SK-N-SH (cell line): Measurements from ENCODE around the gene JAG1. TPM values are rescaled to one million over a fixed set of nuclear protein-coding genes. Genes with fewer than 3 reads are reported as not detected.

Experiments used
- CTCF ChIA-PET: fragments of 300-600, 350-600 bp; formaldehyde crosslinking; extraction: SDS; loops from one replicate; lab custom pipeline; 2021; lab: Yijun Ruan, JAX
- POLR2A ChIA-PET: fragments of 350-600 bp; sonication (Branson Sonifier 250); formaldehyde crosslinking; extraction: SDS; loops from one replicate; lab custom pipeline; 2020; ENCODE audit warnings: antibody characterized with exemption, inconsistent platforms; lab: Yijun Ruan, JAX
- DNase-seq: peaks from one replicate; pipeline ENCODE4 v3.0.0; 2012
- H2AFZ ChIP-seq: fragments of 200-600 bp; sonication (generic); 2 replicates; pipeline ENCODE4 v1.8.1; 2016; ENCODE audit warnings: antibody characterized with exemption, mild to moderate bottlenecking, low read depth
- H3F3A ChIP-seq: fragments of 200-600 bp; sonication (generic); replicated peaks from 2 replicates; pipeline ENCODE3; 2016; ENCODE audit warnings: antibody characterized with exemption, mild to moderate bottlenecking; ENCODE audit not compliant: insufficient read depth
- H3K27ac ChIP-seq, 2 experiments: fragments of 200-500 bp in 1 of 2; fragments of 200-600 bp in 1 of 2; sonication (Bioruptor generic) in 1 of 2; sonication (generic), shearing (Covaris generic) in 1 of 2; 2 replicates each; pipeline versions ENCODE4 v1.5.1 to v1.6.1; 2014 to 2016; ENCODE audit warnings: low read depth in 2 of 2, inconsistent platforms in 1 of 2, low read length in 1 of 2, mild to moderate bottlenecking in 1 of 2, mixed read lengths in 1 of 2
- H3K27me3 ChIP-seq: fragments of 200-600 bp; sonication (generic), shearing (Covaris generic); 2 replicates; pipeline ENCODE4 v1.6.1; 2016; ENCODE audit warnings: mixed run types; ENCODE audit not compliant: insufficient read depth
- H3K36me3 ChIP-seq, 2 experiments: fragments of 200-500 bp in 1 of 2; fragments of 200-600 bp in 1 of 2; sonication (Bioruptor generic) in 1 of 2; sonication (generic) in 1 of 2; replicated peaks in 1 of 2; 2 replicates each; pipeline versions ENCODE3 to v1.5.1; 2014 to 2016; ENCODE audit warnings: low read length in 1 of 2, mild to moderate bottlenecking in 1 of 2; ENCODE audit not compliant: insufficient read depth in 2 of 2, control insufficient read depth in 1 of 2
- H3K4me1 ChIP-seq, 2 experiments: fragments of 200-500 bp in 1 of 2; fragments of 200-600 bp in 1 of 2; sonication (Bioruptor generic) in 1 of 2; sonication (generic), shearing (Covaris generic) in 1 of 2; 2 replicates each; pipeline versions ENCODE4 v1.5.1 to v1.6.1; 2014 to 2016; ENCODE audit warnings: low read depth in 1 of 2, low read length in 1 of 2, mixed run types in 1 of 2; ENCODE audit not compliant: insufficient read depth in 2 of 2, control insufficient read depth in 1 of 2
- H3K4me2 ChIP-seq: fragments of 200-600 bp; sonication (generic), shearing (Covaris generic); 2 replicates; pipeline ENCODE4 v1.6.1; 2017; ENCODE audit warnings: mixed run types
- H3K4me3 ChIP-seq, 2 experiments: fragments of 200-500 bp in 1 of 2; fragments of 200-600 bp in 1 of 2; sonication (Bioruptor generic) in 1 of 2; sonication (generic), shearing (Covaris generic) in 1 of 2; 2 replicates each; pipeline versions ENCODE4 v1.5.1 to v1.8.1; 2014 to 2016; ENCODE audit warnings: low read depth in 2 of 2, inconsistent platforms in 1 of 2, low read length in 1 of 2, mild to moderate bottlenecking in 1 of 2, mixed read lengths in 1 of 2, moderate library complexity in 1 of 2
- H3K79me2 ChIP-seq: fragments of 200-600 bp; sonication (generic); 2 replicates; pipeline ENCODE4 v1.8.1; 2017; ENCODE audit warnings: mild to moderate bottlenecking; ENCODE audit not compliant: insufficient read depth
- H3K9ac ChIP-seq: fragments of 200-600 bp; sonication (generic); 2 replicates; pipeline ENCODE4 v1.6.1; 2017; ENCODE audit warnings: mixed run types
- H3K9me2 ChIP-seq: fragments of 200-600 bp; sonication (generic); 2 replicates; pipeline ENCODE4 v1.6.1; 2017; ENCODE audit warnings: mixed run types
- H3K9me3 ChIP-seq: fragments of 200-600 bp; sonication (generic); 2 replicates; pipeline ENCODE4 v1.6.1; 2017; ENCODE audit warnings: mixed run types, mild to moderate bottlenecking, moderate library complexity
- H4K20me1 ChIP-seq: fragments of 200-600 bp; sonication (generic); 2 replicates; pipeline ENCODE4 v1.6.1; 2017; ENCODE audit warnings: mild to moderate bottlenecking, mixed run types; ENCODE audit not compliant: insufficient read depth
- CHD2 ChIP-seq: fragments of 150-350 bp; IDR thresholded peaks from 2 replicates; pipeline ENCODE4 v1.6.1; 2018; ENCODE audit warnings: low read length; ENCODE audit not compliant: partially characterized antibody
- EP300 ChIP-seq, 2 experiments: IDR thresholded peaks; 2 replicates each; pipeline versions ENCODE4 v1.4.0 to v1.6.1; 2012; ENCODE audit warnings: borderline replicate concordance in 1 of 2, low read depth in 1 of 2, low read length in 1 of 2
- FOSL2 ChIP-seq: IDR thresholded peaks from 2 replicates; pipeline ENCODE4 v1.4.0; 2012; ENCODE audit warnings: low read depth, mild to moderate bottlenecking, moderate library complexity, borderline replicate concordance
- FOXJ3 ChIP-seq: sonication (generic); formaldehyde crosslinking; IDR thresholded peaks from 2 replicates; pipeline ENCODE4 v1.5.1; 2020; ENCODE audit warnings: mild to moderate bottlenecking, missing genetic modification reagents
- FOXM1 ChIP-seq: IDR thresholded peaks from 2 replicates; pipeline ENCODE4 v1.4.0; 2012; ENCODE audit warnings: low read depth, mild to moderate bottlenecking
- GATA2 ChIP-seq: sonication (generic); formaldehyde crosslinking; IDR thresholded peaks from 2 replicates; pipeline ENCODE4 v1.5.0; 2020; ENCODE audit warnings: mild to moderate bottlenecking, missing genetic modification reagents
- IRF3 ChIP-seq: fragments of 150-350 bp; IDR thresholded peaks from 2 replicates; pipeline ENCODE4 v1.6.1; 2016; ENCODE audit warnings: mild to moderate bottlenecking, low read depth, low read length
- MAX ChIP-seq: IDR thresholded peaks from 2 replicates; pipeline ENCODE4 v1.4.0; 2012; ENCODE audit warnings: low read depth
- MEF2A ChIP-seq: IDR thresholded peaks from 2 replicates; pipeline ENCODE4 v1.4.0; 2012; ENCODE audit warnings: low read depth, borderline replicate concordance
- MXI1 ChIP-seq: IDR thresholded peaks from 2 replicates; pipeline ENCODE4 v1.6.1; 2012; ENCODE audit warnings: mild to moderate bottlenecking, low read depth, low read length, improper control_type of control experiment
- TAF1 ChIP-seq: IDR thresholded peaks from 2 replicates; pipeline ENCODE4 v1.6.1; 2012; ENCODE audit warnings: low read depth, mild to moderate bottlenecking, low read length, moderate library complexity, borderline replicate concordance
- TCF12 ChIP-seq: IDR thresholded peaks from 2 replicates; pipeline ENCODE4 v1.4.0; 2012
- WGBS: methylation state at CpG from one replicate; pipeline ENCODE4 v1.1.6; 2017; ENCODE audit warnings: low lambda C conversion rate; 5-methylcytosine and 5-hydroxymethylcytosine counted together
- polyA plus RNA-seq, 3 experiments: library from polyadenylated mRNA; depleted of rRNA; stranded (reverse); fragments of >200 nt; gene quantifications; 2 replicates each; pipeline ENCODE4 v1.2.3, GENCODE V29; 2012
- TF ChIP-seq, protein P1 (sequence below): fragments of 150-350 bp; IDR thresholded peaks from 2 replicates; pipeline ENCODE4 v1.6.1; 2017; ENCODE audit warnings: antibody characterized with exemption, low read length, low read depth, borderline replicate concordance
- TF ChIP-seq, protein P2 (sequence below): IDR thresholded peaks from 2 replicates; pipeline ENCODE4 v1.4.0; 2012; ENCODE audit warnings: low read depth, borderline replicate concordance

The JAG1 gene
- polyA plus RNA-seq, 1 of the 3 experiments (the other 2 are of a cell fraction), result 6.0 TPM

DNA sequence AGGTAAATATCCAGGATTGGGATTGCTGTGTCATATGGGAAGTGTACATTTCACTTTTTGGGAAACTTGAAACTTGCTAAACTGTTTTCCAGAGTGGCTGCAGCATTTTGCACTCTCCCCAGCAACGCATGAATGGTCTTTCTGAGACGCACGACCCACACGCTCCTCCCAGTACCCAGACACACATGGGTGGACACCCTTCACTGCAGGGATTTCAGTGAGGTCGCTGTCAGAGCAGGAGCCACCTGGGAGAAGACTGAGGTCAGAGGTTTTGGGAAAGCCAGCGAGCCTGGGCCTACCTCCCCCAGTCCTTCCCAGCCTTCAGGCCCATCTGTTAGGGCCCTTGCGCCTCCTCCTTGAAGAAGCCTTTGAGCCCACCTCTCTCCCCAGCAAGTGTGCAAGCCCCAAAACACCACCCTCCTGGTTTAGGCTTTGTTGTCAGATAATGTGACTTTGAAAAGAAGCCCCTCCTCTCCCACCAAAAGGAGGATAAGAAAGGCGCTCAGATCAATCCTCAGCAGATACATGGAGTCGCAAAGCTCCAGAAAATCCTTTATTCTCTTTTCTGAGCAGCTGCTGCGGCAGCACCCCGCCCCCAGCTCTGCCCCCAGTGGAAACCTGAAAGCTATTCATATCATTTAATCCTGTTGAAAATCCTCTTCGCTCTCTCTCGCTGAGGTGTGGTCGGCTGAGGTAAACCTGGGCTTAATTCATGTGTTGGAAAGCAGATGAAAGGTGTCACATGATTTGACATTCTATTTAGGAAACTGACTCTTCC, 12.7 kb upstream of the JAG1 start:
- TF ChIP-seq TAF1 (no peak), FOXM1 (no peak), CHD2 (no peak), EP300 (IDR thresholded peaks at IDR 0.05; ENCODE audit: borderline replicate concordance in 1 of 2, low read depth in 1 of 2, low read length in 1 of 2) (no peak)
- Histone ChIP-seq H3F3A (no peaks in the 10 kb centered on the region), H3K36me3 (no peaks in the 10 kb centered on the region), H3K9me3 (no peaks in the 10 kb centered on the region), H3K4me3 (no peak overlapping the region), H3K27me3 (no peaks in the 10 kb centered on the region), H3K79me2 (no peaks in the 10 kb centered on the region), H3K4me1 (no peaks in the 10 kb centered on the region), H4K20me1 (no peaks in the 10 kb centered on the region), H3K4me2 (no peak overlapping the region), H3K9me2 (no peaks in the 10 kb centered on the region), H3K9ac (no peak overlapping the region), H3K27ac (no peak overlapping the region), H2AFZ (no peak overlapping the region)
- POLR2A ChIA-PET, result no interaction called here
- 92% methylated on average over 11 of the region's 14 CpGs for WGBS
- CTCF ChIA-PET, result interaction anchor here (3.0 kb wide), 1 partner anchor 12 kb away, joined by 16 read pairs; no protein-coding TSS in a partner anchor
- DNase-seq, result no peak

GRCh38 chr20:10683537-10683936, 9.7 kb upstream of the JAG1 start:
- 79% methylated on average over 2 of the region's 2 CpGs for WGBS
- no peak for DNase-seq
- Histone ChIP-seq H3K4me2 (no peak overlapping the region), H3K9me2 (no peaks in the 10 kb centered on the region), H3K36me3 (no peaks in the 10 kb centered on the region), H3K4me3 (no peak overlapping the region), H3K27me3 (no peaks in the 10 kb centered on the region), H3K27ac (no peak overlapping the region), H3K9ac (no peak overlapping the region), H3K79me2 (no peaks in the 10 kb centered on the region), H4K20me1 (no peaks in the 10 kb centered on the region), H3K9me3 (no peaks in the 10 kb centered on the region), H3K4me1 (no peaks in the 10 kb centered on the region; a peak in 1 of 4 replicates)
- CTCF ChIA-PET, result interaction anchor here (0.8 to 1.6 kb wide), 4 partner anchors 9 to 705 kb away, joined by 3 to 4 read pairs (median 4); no protein-coding TSS in a partner anchor
- TF ChIP-seq MAX (no peak), MXI1 (no peak)
- TF ChIP-seq, protein P1, sequence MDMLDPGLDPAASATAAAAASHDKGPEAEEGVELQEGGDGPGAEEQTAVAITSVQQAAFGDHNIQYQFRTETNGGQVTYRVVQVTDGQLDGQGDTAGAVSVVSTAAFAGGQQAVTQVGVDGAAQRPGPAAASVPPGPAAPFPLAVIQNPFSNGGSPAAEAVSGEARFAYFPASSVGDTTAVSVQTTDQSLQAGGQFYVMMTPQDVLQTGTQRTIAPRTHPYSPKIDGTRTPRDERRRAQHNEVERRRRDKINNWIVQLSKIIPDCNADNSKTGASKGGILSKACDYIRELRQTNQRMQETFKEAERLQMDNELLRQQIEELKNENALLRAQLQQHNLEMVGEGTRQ, result no peak
- TF ChIP-seq, all 33 proteins: peak for 0
- H3F3A ChIP-seq, result no peaks in the 10 kb centered on the region
- POLR2A ChIA-PET, result no interaction called here
- H2AFZ ChIP-seq, result no peak overlapping the region

GRCh38 chr20:10682939-10683338, 9.1 kb upstream of the JAG1 start:
- Histone ChIP-seq H3K4me1 (no peaks in the 10 kb centered on the region; a peak in 1 of 4 replicates), H3K4me2 (no peak overlapping the region), H3K9me2 (no peaks in the 10 kb centered on the region), H3K4me3 (no peak overlapping the region), H3K27me3 (no peaks in the 10 kb centered on the region), H3K27ac (no peak overlapping the region), H3K79me2 (no peaks in the 10 kb centered on the region), H2AFZ (no peak overlapping the region), H3K36me3 (no peaks in the 10 kb centered on the region), H3K9me3 (no peaks in the 10 kb centered on the region), H3F3A (no peaks in the 10 kb centered on the region), H4K20me1 (no peaks in the 10 kb centered on the region), H3K9ac (no peak overlapping the region)
- TF ChIP-seq IRF3, result no peak
- no peak for TF ChIP-seq MEF2A
- TF ChIP-seq FOSL2, result no peak
- TF ChIP-seq TCF12, result no peak
- TF ChIP-seq, protein P2, sequence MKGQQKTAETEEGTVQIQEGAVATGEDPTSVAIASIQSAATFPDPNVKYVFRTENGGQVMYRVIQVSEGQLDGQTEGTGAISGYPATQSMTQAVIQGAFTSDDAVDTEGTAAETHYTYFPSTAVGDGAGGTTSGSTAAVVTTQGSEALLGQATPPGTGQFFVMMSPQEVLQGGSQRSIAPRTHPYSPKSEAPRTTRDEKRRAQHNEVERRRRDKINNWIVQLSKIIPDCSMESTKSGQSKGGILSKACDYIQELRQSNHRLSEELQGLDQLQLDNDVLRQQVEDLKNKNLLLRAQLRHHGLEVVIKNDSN, result no peak
- TF ChIP-seq GATA2 (CRISPR knock-in tag), result no peak
- no peak for TF ChIP-seq FOXJ3 (CRISPR knock-in tag)
- TF ChIP-seq TAF1, result no peak
- no peak for TF ChIP-seq MAX
- ChIA-PET POLR2A (no interaction called here), CTCF (interaction anchor here (0.5 to 1.6 kb wide), 5 partner anchors 11 to 705 kb away, joined by 3 to 4 read pairs (median 3); no protein-coding TSS in a partner anchor)
- WGBS, result 49% methylated on average over 3 of the region's 3 CpGs
- DNase-seq, result no peak
